ENCODE results near the gene OPRL1. TPM values are rescaled to one million over a fixed set of nuclear protein-coding genes. Genes with fewer than 3 reads are reported as not detected.

Gene OPRL1
- total RNA-seq, 1 experiment from 2014 or later, result 34.0 TPM

GRCh38 chr20:64142590-64142989 is 62.7 kb downstream of the OPRL1 start:
- no peak overlapping the region for H3K27ac ChIP-seq (ENCODE audit: low read length)
- no peaks in the 10 kb centered on the region for H3K27me3 ChIP-seq (ENCODE audit: low read length)
- H2AFZ ChIP-seq (ENCODE audit: low read length), result no peak overlapping the region
- no peak for DNase-seq
- H3K9me3 ChIP-seq (ENCODE audit: low read length), result peaks cover 11% of the 10 kb centered on the region
- H3K4me3 ChIP-seq (ENCODE audit: low read length), result no peak overlapping the region
- no peak overlapping the region for H3K4me2 ChIP-seq (ENCODE audit: low read depth, low read length, poor library complexity, severe bottlenecking)
- H3K4me1 ChIP-seq (ENCODE audit: low read length), result no peaks in the 10 kb centered on the region
- H3K9me2 ChIP-seq (replicated peaks; ENCODE audit: insufficient read depth, low read length), result no peaks in the 10 kb centered on the region
- no peaks in the 10 kb centered on the region for H3K36me3 ChIP-seq (ENCODE audit: insufficient read depth, low read length)
- no peaks in the 10 kb centered on the region for H4K20me1 ChIP-seq (ENCODE audit: insufficient read depth, low read depth, low read length)
- no peak overlapping the region for H3K9ac ChIP-seq (ENCODE audit: low read length)
- no peaks in the 10 kb centered on the region for H3K79me2 ChIP-seq (ENCODE audit: low read length)

GRCh38 chr20:64143018-64143801 is 63.3 kb downstream of the OPRL1 start:
- H3K4me1 ChIP-seq (ENCODE audit: low read length), result no peaks in the 10 kb centered on the region
- H3K4me3 ChIP-seq (ENCODE audit: low read length), result no peak overlapping the region
- no peaks in the 10 kb centered on the region for H3K27me3 ChIP-seq (ENCODE audit: low read length)
- no peak overlapping the region for H3K9ac ChIP-seq (ENCODE audit: low read length)
- H3K9me3 ChIP-seq (ENCODE audit: low read length), result peaks cover 11% of the 10 kb centered on the region
- H3K4me2 ChIP-seq (ENCODE audit: low read depth, low read length, poor library complexity, severe bottlenecking), result no peak overlapping the region
- H4K20me1 ChIP-seq (ENCODE audit: insufficient read depth, low read depth, low read length), result no peaks in the 10 kb centered on the region
- H3K36me3 ChIP-seq (ENCODE audit: insufficient read depth, low read length), result no peaks in the 10 kb centered on the region
- no peak overlapping the region for H3K27ac ChIP-seq (ENCODE audit: low read length)
- H2AFZ ChIP-seq (ENCODE audit: low read length), result no peak overlapping the region
- H3K79me2 ChIP-seq (ENCODE audit: low read length), result no peaks in the 10 kb centered on the region
- no peak for DNase-seq
- H3K9me2 ChIP-seq (replicated peaks; ENCODE audit: insufficient read depth, low read length), result no peaks in the 10 kb centered on the region

- Histone ChIP-seq H3K79me2 (ENCODE audit: low read length) (no peaks in the 10 kb centered on the region), H3K4me3 (ENCODE audit: low read length) (no peak overlapping the region), H3K9me2 (replicated peaks; ENCODE audit: insufficient read depth, low read length) (no peaks in the 10 kb centered on the region), H2AFZ (ENCODE audit: low read length) (no peak overlapping the region), H3K4me1 (ENCODE audit: low read length) (no peaks in the 10 kb centered on the region), H3K36me3 (ENCODE audit: insufficient read depth, low read length) (no peaks in the 10 kb centered on the region), H3K9ac (ENCODE audit: low read length) (no peak overlapping the region), H3K27me3 (ENCODE audit: low read length) (no peaks in the 10 kb centered on the region), H3K27ac (ENCODE audit: low read length) (no peak overlapping the region), H3K9me3 (ENCODE audit: low read length) (peaks cover 11% of the 10 kb centered on the region), H3K4me2 (ENCODE audit: low read depth, low read length, poor library complexity, severe bottlenecking) (no peak overlapping the region), H4K20me1 (ENCODE audit: insufficient read depth, low read depth, low read length) (no peaks in the 10 kb centered on the region)
- no peak for DNase-seq
Observed at GRCh38 chr20:64144144-64144912, 64.4 kb downstream of the OPRL1 start.

GRCh38 chr20:64145458-64146300 is 65.8 kb downstream of the OPRL1 start:
- Histone ChIP-seq H4K20me1 (ENCODE audit: insufficient read depth, low read depth, low read length) (no peaks in the 10 kb centered on the region), H3K27ac (ENCODE audit: low read length) (no peak overlapping the region), H3K9ac (ENCODE audit: low read length) (no peak overlapping the region), H3K9me3 (ENCODE audit: low read length) (peaks cover 11% of the 10 kb centered on the region), H3K9me2 (replicated peaks; ENCODE audit: insufficient read depth, low read length) (no peaks in the 10 kb centered on the region), H3K4me1 (ENCODE audit: low read length) (no peaks in the 10 kb centered on the region), H3K27me3 (ENCODE audit: low read length) (no peaks in the 10 kb centered on the region), H3K79me2 (ENCODE audit: low read length) (no peaks in the 10 kb centered on the region), H3K4me3 (ENCODE audit: low read length) (no peak overlapping the region), H3K36me3 (ENCODE audit: insufficient read depth, low read length) (no peaks in the 10 kb centered on the region), H2AFZ (ENCODE audit: low read length) (no peak overlapping the region), H3K4me2 (ENCODE audit: low read depth, low read length, poor library complexity, severe bottlenecking) (no peak overlapping the region)
- no peak for DNase-seq

GRCh38 chr20:64146301-64146935 is 66.5 kb downstream of the OPRL1 start:
- Histone ChIP-seq H3K9ac (ENCODE audit: low read length) (no peak overlapping the region), H3K36me3 (ENCODE audit: insufficient read depth, low read length) (no peaks in the 10 kb centered on the region), H3K4me1 (ENCODE audit: low read length) (no peaks in the 10 kb centered on the region), H3K27me3 (ENCODE audit: low read length) (no peaks in the 10 kb centered on the region), H4K20me1 (ENCODE audit: insufficient read depth, low read depth, low read length) (no peaks in the 10 kb centered on the region), H3K4me3 (ENCODE audit: low read length) (no peak overlapping the region), H2AFZ (ENCODE audit: low read length) (no peak overlapping the region), H3K4me2 (ENCODE audit: low read depth, low read length, poor library complexity, severe bottlenecking) (no peak overlapping the region), H3K9me2 (replicated peaks; ENCODE audit: insufficient read depth, low read length) (no peaks in the 10 kb centered on the region), H3K9me3 (ENCODE audit: low read length) (peaks cover 11% of the 10 kb centered on the region), H3K27ac (ENCODE audit: low read length) (no peak overlapping the region), H3K79me2 (ENCODE audit: low read length) (no peaks in the 10 kb centered on the region)
- no peak for DNase-seq

- Histone ChIP-seq H2AFZ (ENCODE audit: low read length) (no peak overlapping the region), H3K9ac (ENCODE audit: low read length) (no peak overlapping the region), H4K20me1 (ENCODE audit: insufficient read depth, low read depth, low read length) (no peaks in the 10 kb centered on the region), H3K4me3 (ENCODE audit: low read length) (no peak overlapping the region), H3K9me3 (ENCODE audit: low read length) (peaks cover 11% of the 10 kb centered on the region), H3K4me1 (ENCODE audit: low read length) (no peaks in the 10 kb centered on the region), H3K9me2 (replicated peaks; ENCODE audit: insufficient read depth, low read length) (no peaks in the 10 kb centered on the region), H3K27ac (ENCODE audit: low read length) (no peak overlapping the region), H3K4me2 (ENCODE audit: low read depth, low read length, poor library complexity, severe bottlenecking) (no peak overlapping the region), H3K36me3 (ENCODE audit: insufficient read depth, low read length) (no peaks in the 10 kb centered on the region), H3K27me3 (ENCODE audit: low read length) (no peaks in the 10 kb centered on the region), H3K79me2 (ENCODE audit: low read length) (no peaks in the 10 kb centered on the region)
- no peak for DNase-seq
Observed at GRCh38 chr20:64146936-64147477, 67.1 kb downstream of the OPRL1 start.

GRCh38 chr20:64148581-64148980 is 68.7 kb downstream of the OPRL1 start:
- Histone ChIP-seq H3K9me3 (ENCODE audit: low read length) (peaks cover 11% of the 10 kb centered on the region), H3K79me2 (ENCODE audit: low read length) (no peaks in the 10 kb centered on the region), H4K20me1 (ENCODE audit: insufficient read depth, low read depth, low read length) (no peaks in the 10 kb centered on the region), H3K9ac (ENCODE audit: low read length) (no peak overlapping the region), H3K36me3 (ENCODE audit: insufficient read depth, low read length) (no peaks in the 10 kb centered on the region), H3K9me2 (replicated peaks; ENCODE audit: insufficient read depth, low read length) (no peaks in the 10 kb centered on the region), H3K4me3 (ENCODE audit: low read length) (no peak overlapping the region), H3K27ac (ENCODE audit: low read length) (no peak overlapping the region), H2AFZ (ENCODE audit: low read length) (no peak overlapping the region), H3K4me2 (ENCODE audit: low read depth, low read length, poor library complexity, severe bottlenecking) (no peak overlapping the region), H3K27me3 (ENCODE audit: low read length) (no peaks in the 10 kb centered on the region), H3K4me1 (ENCODE audit: low read length) (no peaks in the 10 kb centered on the region)
- DNase-seq, result no peak

Data from Karpas-422 (cell line).